Endodermal cell (in vitro differentiated cells): ENCODE measurements around the gene SH3YL1. TPM values are rescaled to one million over a fixed set of nuclear protein-coding genes. Genes with fewer than 3 reads are reported as not detected.
A peak's percentile ranks its signal among the peaks of the same experiment; 100 is the strongest.

Experiments used
- DNase-seq: peaks from one replicate; pipeline ENCODE4 v3.0.0-alpha.2; 2017
- H3K27ac ChIP-seq: 2 replicates; pipeline ENCODE4 v1.5.1; 2013; ENCODE audit warnings: mild to moderate bottlenecking, low read depth, low read length, moderate library complexity
- H3K27me3 ChIP-seq: 2 replicates; pipeline ENCODE4 v1.6.1; 2013; ENCODE audit warnings: mild to moderate bottlenecking, low read length, moderate library complexity; ENCODE audit not compliant: insufficient read depth, control insufficient read depth, poor library complexity, severe bottlenecking
- H3K36me3 ChIP-seq: 2 replicates; pipeline ENCODE4 v1.7.0; 2013; ENCODE audit warnings: mild to moderate bottlenecking, low read length, moderate library complexity; ENCODE audit not compliant: control insufficient read depth, insufficient read depth
- H3K4me1 ChIP-seq: one replicate; pipeline ENCODE4 v1.7.0; 2013; ENCODE audit warnings: low read length; ENCODE audit not compliant: control insufficient read depth, insufficient read depth
- H3K4me3 ChIP-seq: 2 replicates; pipeline ENCODE4 v1.5.1; 2013; ENCODE audit warnings: mild to moderate bottlenecking, low read length, moderate library complexity
- H3K9ac ChIP-seq: 2 replicates; pipeline ENCODE4 v1.6.1; 2013; ENCODE audit warnings: mild to moderate bottlenecking, low read length, moderate library complexity; ENCODE audit not compliant: poor library complexity, severe bottlenecking; ENCODE audit errors: extremely low read depth
- H3K9me3 ChIP-seq: 2 replicates; pipeline ENCODE4 v1.6.1; 2013; ENCODE audit warnings: mild to moderate bottlenecking, low read length, moderate library complexity; ENCODE audit not compliant: control insufficient read depth
- H3K27ac Mint-ChIP-seq: 2 replicates; pipeline ENCODE4 v1.8.0; 2020; ENCODE audit warnings: mixed read lengths
- H3K27me3 Mint-ChIP-seq: 2 replicates; pipeline ENCODE4 v1.8.0; 2021; ENCODE audit warnings: mild to moderate bottlenecking, mixed read lengths; ENCODE audit not compliant: insufficient read depth
- H3K36me3 Mint-ChIP-seq: 2 replicates; pipeline ENCODE4 v1.8.0; 2020; ENCODE audit warnings: low read depth, mixed read lengths
- H3K4me1 Mint-ChIP-seq: 2 replicates; pipeline ENCODE4 v1.8.0; 2020; ENCODE audit warnings: mixed read lengths
- H3K4me3 Mint-ChIP-seq: 2 replicates; pipeline ENCODE4 v1.8.0; 2020; ENCODE audit warnings: mild to moderate bottlenecking, moderate library complexity, mixed read lengths
- H3K9me3 Mint-ChIP-seq: 2 replicates; pipeline ENCODE4 v1.8.0; 2020; ENCODE audit warnings: mild to moderate bottlenecking, mixed read lengths
- WGBS, 2 experiments: methylation state at CpG; one replicate each; pipeline versions ENCODE4 v1.1.5 to v1.1.7; 2013; ENCODE audit warnings: missing lambda C conversion rate in 2 of 2, mixed read lengths in 1 of 2; ENCODE audit not compliant: insufficient coverage in 1 of 2, insufficient read length in 1 of 2; 5-methylcytosine and 5-hydroxymethylcytosine counted together
- total RNA-seq, 2 donors: library from RNA; stranded (reverse); fragmentation: NEBNext Ultra II Directional in 1 of 2; extraction: Animal tissue kit (Norgen Biotek cat#: 25700) in 1 of 2; gene quantifications; 2 replicates in 1 of 2; 3 replicates in 1 of 2; pipeline ENCODE4 v1.2.1, GENCODE V29; 2021
- TF ChIP-seq, protein P1 (sequence below): fragments of 200-600 bp; sonication (generic); conservative IDR thresholded peaks from 2 replicates; pipeline ENCODE4 v1.5.0; 2021; ENCODE audit warnings: antibody characterized with exemption, mild to moderate bottlenecking

Gene SH3YL1
- total RNA-seq, 2 donors from 2014 or later: 33.6 to 39.0 TPM

DNA sequence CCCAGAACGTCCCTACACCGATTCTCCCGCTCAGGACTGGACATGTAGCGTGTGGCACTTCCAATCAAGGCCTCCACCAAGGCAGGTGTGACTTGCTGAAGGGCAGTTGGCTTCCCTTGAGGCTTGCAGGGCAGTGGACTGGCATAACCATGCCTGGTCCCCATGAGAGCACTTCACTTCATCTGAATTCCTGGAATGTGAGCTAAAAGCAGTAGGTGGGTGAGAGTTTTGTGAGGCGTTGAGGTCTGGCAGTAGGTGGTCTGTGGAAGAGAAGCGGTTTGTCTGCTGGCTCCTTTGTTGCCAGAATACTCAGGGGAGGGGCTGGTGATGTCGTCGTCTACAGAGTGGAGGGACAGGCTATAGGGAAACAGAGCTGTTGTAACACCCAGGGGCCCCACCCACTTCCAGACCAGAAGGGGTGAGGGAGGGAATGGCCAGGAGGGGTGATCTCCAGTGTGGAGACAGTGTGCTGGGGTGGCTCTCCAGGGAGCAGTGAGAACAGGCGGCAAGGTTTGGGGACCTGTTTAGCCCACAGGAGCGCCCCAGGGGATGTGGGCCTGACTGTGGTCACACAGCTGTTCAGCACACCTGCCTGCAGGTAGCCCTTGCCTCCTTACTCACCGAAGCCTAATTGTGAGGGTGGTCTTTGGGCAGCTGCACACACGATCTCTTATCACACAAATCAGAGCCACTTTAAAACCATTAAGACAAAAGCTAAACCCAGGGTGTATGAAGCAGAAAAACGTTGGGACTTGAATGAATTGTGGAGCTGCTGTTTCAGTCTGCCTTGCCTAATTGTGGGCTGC is 45.5 kb upstream of the SH3YL1 start:
- peak; percentile 97 for DNase-seq
- H3K4me1 Mint-ChIP-seq: peaks cover 14% of the 10 kb centered on the region
- 58 to 77% methylated on average over 4 to 13 of the region's 13 CpGs for WGBS, 2 experiments
- peak overlapping the region; percentile 91 for H3K27ac ChIP-seq
- no peaks in the 10 kb centered on the region for H3K36me3 ChIP-seq
- no peaks in the 10 kb centered on the region for H3K9me3 ChIP-seq
- H3K4me3 ChIP-seq: no peak overlapping the region
- H3K9ac ChIP-seq: no peak overlapping the region
- H3K27me3 Mint-ChIP-seq: no peaks in the 10 kb centered on the region
- H3K4me3 Mint-ChIP-seq: no peak overlapping the region
- no peaks in the 10 kb centered on the region for H3K36me3 Mint-ChIP-seq
- no peaks in the 10 kb centered on the region for H3K9me3 Mint-ChIP-seq
- TF ChIP-seq, protein P1, sequence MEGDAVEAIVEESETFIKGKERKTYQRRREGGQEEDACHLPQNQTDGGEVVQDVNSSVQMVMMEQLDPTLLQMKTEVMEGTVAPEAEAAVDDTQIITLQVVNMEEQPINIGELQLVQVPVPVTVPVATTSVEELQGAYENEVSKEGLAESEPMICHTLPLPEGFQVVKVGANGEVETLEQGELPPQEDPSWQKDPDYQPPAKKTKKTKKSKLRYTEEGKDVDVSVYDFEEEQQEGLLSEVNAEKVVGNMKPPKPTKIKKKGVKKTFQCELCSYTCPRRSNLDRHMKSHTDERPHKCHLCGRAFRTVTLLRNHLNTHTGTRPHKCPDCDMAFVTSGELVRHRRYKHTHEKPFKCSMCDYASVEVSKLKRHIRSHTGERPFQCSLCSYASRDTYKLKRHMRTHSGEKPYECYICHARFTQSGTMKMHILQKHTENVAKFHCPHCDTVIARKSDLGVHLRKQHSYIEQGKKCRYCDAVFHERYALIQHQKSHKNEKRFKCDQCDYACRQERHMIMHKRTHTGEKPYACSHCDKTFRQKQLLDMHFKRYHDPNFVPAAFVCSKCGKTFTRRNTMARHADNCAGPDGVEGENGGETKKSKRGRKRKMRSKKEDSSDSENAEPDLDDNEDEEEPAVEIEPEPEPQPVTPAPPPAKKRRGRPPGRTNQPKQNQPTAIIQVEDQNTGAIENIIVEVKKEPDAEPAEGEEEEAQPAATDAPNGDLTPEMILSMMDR: no peak
- H3K4me1 ChIP-seq: no peaks in the 10 kb centered on the region
- no peaks in the 10 kb centered on the region for H3K27me3 ChIP-seq
- H3K27ac Mint-ChIP-seq: peak overlapping the region; percentile 87

DNA sequence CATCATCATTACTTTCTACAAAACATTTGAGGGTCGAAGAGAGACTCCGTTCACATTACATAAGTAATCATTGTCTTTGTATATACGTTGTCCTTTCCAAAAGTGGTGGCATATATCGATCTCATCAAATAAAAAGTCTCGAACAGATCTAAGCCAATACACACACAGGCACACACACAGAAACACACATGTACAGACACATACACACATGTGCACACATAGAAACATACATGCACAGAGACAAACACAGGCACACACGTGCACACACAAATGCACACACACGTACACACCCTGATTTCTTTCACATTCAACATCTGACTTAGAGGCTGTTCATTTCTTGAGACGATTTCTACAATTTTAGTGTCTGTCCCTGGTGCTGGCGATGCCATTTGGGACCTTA is 41.5 kb upstream of the SH3YL1 start:
- Histone ChIP-seq H3K9ac (no peak overlapping the region), H3K9me3 (no peaks in the 10 kb centered on the region), H3K4me1 (no peaks in the 10 kb centered on the region), H3K27ac (no peak overlapping the region), H3K4me3 (no peak overlapping the region), H3K27me3 (no peaks in the 10 kb centered on the region), H3K36me3 (no peaks in the 10 kb centered on the region)
- no peak for DNase-seq
- peaks cover 14% of the 10 kb centered on the region for H3K4me1 Mint-ChIP-seq
- no peak overlapping the region for H3K27ac Mint-ChIP-seq
- 88 to 90% methylated on average over 6 to 9 of the region's 9 CpGs for WGBS, 2 experiments
- no peak overlapping the region for H3K4me3 Mint-ChIP-seq
- TF ChIP-seq, protein P1: no peak
- H3K36me3 Mint-ChIP-seq: no peaks in the 10 kb centered on the region
- peaks cover 16% of the 10 kb centered on the region for H3K9me3 Mint-ChIP-seq
- peaks cover 9% of the 10 kb centered on the region for H3K27me3 Mint-ChIP-seq

DNA sequence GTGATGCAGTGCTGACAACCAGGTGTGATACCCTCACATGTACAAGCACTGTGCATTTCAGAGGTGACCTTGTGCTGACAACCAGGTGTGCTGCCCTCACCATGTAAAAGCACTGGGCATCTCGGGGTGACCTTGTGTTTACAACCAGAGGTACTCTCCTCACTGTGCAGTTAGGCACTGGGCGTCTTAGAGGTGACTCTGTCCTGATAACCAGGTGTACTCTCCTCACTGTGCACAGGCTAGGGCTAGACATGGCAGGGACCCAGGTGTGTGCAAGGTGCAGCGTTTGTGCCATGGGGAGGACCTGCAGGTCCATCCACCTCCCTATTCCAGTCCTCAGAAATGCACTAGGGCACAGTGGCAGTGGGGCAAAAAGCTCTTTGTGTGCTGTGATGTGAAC is 32.5 kb upstream of the SH3YL1 start:
- WGBS, 2 experiments: 87 to 100% methylated on average over 2 to 3 of the region's 3 CpGs
- TF ChIP-seq, protein P1: no peak

More for the DNA sequence above, 32.5 kb upstream of the SH3YL1 start:
- no peaks in the 10 kb centered on the region for H3K4me1 Mint-ChIP-seq
- no peak overlapping the region for H3K9ac ChIP-seq
- no peak for DNase-seq
- H3K9me3 ChIP-seq: no peaks in the 10 kb centered on the region
- H3K4me1 ChIP-seq: no peaks in the 10 kb centered on the region
- no peak overlapping the region for H3K4me3 Mint-ChIP-seq
- peaks cover 19% of the 10 kb centered on the region for H3K9me3 Mint-ChIP-seq
- H3K4me3 ChIP-seq: no peak overlapping the region
- no peak overlapping the region for H3K27ac Mint-ChIP-seq
- no peaks in the 10 kb centered on the region for H3K36me3 ChIP-seq
- H3K36me3 Mint-ChIP-seq: no peaks in the 10 kb centered on the region
- H3K27me3 Mint-ChIP-seq: peaks cover 52% of the 10 kb centered on the region
- H3K27me3 ChIP-seq: peaks cover 36% of the 10 kb centered on the region
- H3K27ac ChIP-seq: no peak overlapping the region
